HG03159 (cell line): ENCODE measurements around the gene IL4.
"Not testable (repeated sequence)": the region's sequence is repeated elsewhere in the genome, so short reads cannot be mapped to it uniquely, and the experiment has no call there.

Experiments used
- ATAC-seq: cut with Tn5 transposase; IDR thresholded peaks from one replicate; pipeline ENCODE4 v1.9.1; 2021; ENCODE audit warnings: mild to moderate bottlenecking, moderate library complexity; ENCODE audit not compliant: unreplicated experiment

The IL4 gene

GRCh38 chr5:132689513-132689912 lies 15.7 kb downstream of the IL4 start:
- ATAC-seq, result no peak

GRCh38 chr5:132690156-132690555 lies 16.4 kb downstream of the IL4 start:
- ATAC-seq, result no peak

GRCh38 chr5:132691755-132692631 lies 18.2 kb downstream of the IL4 start:
- not testable (repeated sequence) for ATAC-seq

GRCh38 chr5:132692632-132692967 lies 18.8 kb downstream of the IL4 start:
- no peak for ATAC-seq

- no peak for ATAC-seq
Measured at GRCh38 chr5:132695956-132696355, 22.2 kb downstream of the IL4 start.

GRCh38 chr5:132704875-132705274 lies 31.1 kb downstream of the IL4 start:
- ATAC-seq, result no peak

GRCh38 chr5:132708645-132709044 lies 34.9 kb downstream of the IL4 start:
- no peak for ATAC-seq

GRCh38 chr5:132714456-132715307 lies 40.9 kb downstream of the IL4 start:
- no peak for ATAC-seq

- no peak for ATAC-seq
Measured at GRCh38 chr5:132718544-132719312, 44.9 kb downstream of the IL4 start.

- ATAC-seq, result no peak
Measured at GRCh38 chr5:132725745-132726144, 52.0 kb downstream of the IL4 start.

- no peak for ATAC-seq
Measured at GRCh38 chr5:132729896-132730295, 56.1 kb downstream of the IL4 start.
